ENCODE measurements around the gene HSD17B4.

GRCh38 chr5:119541716-119542115, 89.4 kb downstream of the HSD17B4 start:
- TF ChIP-seq BORCS8-MEF2B (CRISPR knock-in tag; IDR thresholded peaks at IDR 0.05) (no peak), RAD21 (CRISPR knock-in tag; IDR thresholded peaks at IDR 0.05) (no peak), ZNF558 (CRISPR knock-in tag; IDR thresholded peaks at IDR 0.05; ENCODE audit: borderline replicate concordance) (no peak)
- TF ChIP-seq, protein P1, sequence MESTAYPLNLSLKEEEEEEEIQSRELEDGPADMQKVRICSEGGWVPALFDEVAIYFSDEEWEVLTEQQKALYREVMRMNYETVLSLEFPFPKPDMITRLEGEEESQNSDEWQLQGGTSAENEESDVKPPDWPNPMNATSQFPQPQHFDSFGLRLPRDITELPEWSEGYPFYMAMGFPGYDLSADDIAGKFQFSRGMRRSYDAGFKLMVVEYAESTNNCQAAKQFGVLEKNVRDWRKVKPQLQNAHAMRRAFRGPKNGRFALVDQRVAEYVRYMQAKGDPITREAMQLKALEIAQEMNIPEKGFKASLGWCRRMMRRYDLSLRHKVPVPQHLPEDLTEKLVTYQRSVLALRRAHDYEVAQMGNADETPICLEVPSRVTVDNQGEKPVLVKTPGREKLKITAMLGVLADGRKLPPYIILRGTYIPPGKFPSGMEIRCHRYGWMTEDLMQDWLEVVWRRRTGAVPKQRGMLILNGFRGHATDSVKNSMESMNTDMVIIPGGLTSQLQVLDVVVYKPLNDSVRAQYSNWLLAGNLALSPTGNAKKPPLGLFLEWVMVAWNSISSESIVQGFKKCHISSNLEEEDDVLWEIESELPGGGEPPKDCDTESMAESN (CRISPR knock-in tag; conservative IDR thresholded peaks at IDR 0.05): no peak
